Gastroesophageal sphincter (tissue), 3 donors: ENCODE measurements around the gene KCNJ9.
"Not testable (repeated sequence)": the region's sequence is repeated elsewhere in the genome, so short reads cannot be mapped to it uniquely, and the experiment has no call there.

Experiments used
- POLR2A ChIP-seq, 2 donors: fragments of 450-650 bp; IDR thresholded peaks; one replicate each; pipeline ENCODE4 v1.6.1; 2017; ENCODE audit warnings: antibody characterized with exemption in 2 of 2, mild to moderate bottlenecking in 2 of 2, moderate library complexity in 1 of 2
- TF ChIP-seq, protein P1 (sequence below), 4 experiments: fragments of 200-600 bp in 2 of 4; fragments of 450-650 bp in 2 of 4; sonication (generic) in 1 of 4; IDR thresholded peaks; one replicate each; pipeline ENCODE4 v1.5.1; 2017 to 2019; ENCODE audit warnings: antibody characterized with exemption in 4 of 4, mild to moderate bottlenecking in 2 of 4, moderate library complexity in 2 of 4

DNA sequence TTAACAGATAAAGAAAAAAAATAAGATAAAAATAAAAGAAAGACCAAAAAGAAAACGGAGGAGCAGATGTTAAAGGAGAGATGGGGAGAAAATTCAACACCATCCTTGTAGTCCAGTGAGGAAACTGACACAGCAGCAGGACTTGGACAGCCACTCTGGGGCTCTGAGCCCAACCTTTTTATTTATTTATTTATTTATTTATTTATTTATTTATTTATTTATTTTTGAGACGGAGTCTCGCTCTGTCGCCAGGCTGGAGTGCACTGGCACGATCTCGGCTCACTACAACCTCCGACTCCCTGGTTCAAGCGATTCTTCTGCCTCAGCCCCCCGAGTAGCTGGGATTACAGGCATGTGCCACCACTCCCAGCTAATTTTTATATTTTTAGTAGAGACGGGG is 30.1 kb downstream of the KCNJ9 start:
- TF ChIP-seq, protein P1, sequence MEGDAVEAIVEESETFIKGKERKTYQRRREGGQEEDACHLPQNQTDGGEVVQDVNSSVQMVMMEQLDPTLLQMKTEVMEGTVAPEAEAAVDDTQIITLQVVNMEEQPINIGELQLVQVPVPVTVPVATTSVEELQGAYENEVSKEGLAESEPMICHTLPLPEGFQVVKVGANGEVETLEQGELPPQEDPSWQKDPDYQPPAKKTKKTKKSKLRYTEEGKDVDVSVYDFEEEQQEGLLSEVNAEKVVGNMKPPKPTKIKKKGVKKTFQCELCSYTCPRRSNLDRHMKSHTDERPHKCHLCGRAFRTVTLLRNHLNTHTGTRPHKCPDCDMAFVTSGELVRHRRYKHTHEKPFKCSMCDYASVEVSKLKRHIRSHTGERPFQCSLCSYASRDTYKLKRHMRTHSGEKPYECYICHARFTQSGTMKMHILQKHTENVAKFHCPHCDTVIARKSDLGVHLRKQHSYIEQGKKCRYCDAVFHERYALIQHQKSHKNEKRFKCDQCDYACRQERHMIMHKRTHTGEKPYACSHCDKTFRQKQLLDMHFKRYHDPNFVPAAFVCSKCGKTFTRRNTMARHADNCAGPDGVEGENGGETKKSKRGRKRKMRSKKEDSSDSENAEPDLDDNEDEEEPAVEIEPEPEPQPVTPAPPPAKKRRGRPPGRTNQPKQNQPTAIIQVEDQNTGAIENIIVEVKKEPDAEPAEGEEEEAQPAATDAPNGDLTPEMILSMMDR (IDR thresholded peaks at IDR 0.05) = not testable (repeated sequence)
- TF ChIP-seq POLR2A (IDR thresholded peaks at IDR 0.05) = not testable (repeated sequence)
